Activated B cell treated with CpG ODN at 0.5 μM for 24 hours (primary cell): Measurements from ENCODE around the gene CCDC146. TPM values are rescaled to one million over a fixed set of nuclear protein-coding genes. Genes with fewer than 3 reads are reported as not detected.

Source experiments
- ATAC-seq: fragments of 200-7000 bp; cut with Tn5 transposase; one replicate; pipeline ENCODE4 v1.10.0; 2021; ENCODE audit warnings: low read depth, mild to moderate bottlenecking, moderate library complexity
- CTCF ChIA-PET: fragments of 350-600 bp; sonication (Branson Sonifier 250); formaldehyde crosslinking; loops from one replicate; lab custom pipeline; 2021; ENCODE audit warnings: antibody characterized with exemption; lab: Charles Lee
- POLR2A ChIA-PET: fragments of 350-600 bp; sonication (Branson Sonifier 250); formaldehyde crosslinking; loops from one replicate; lab custom pipeline; 2021; ENCODE audit warnings: antibody characterized with exemption; lab: Charles Lee
- DNase-seq: peaks from one replicate; pipeline ENCODE4 v3.0.0; 2022
- H3K27ac Mint-ChIP-seq: one replicate; pipeline ENCODE4 v1.8.0; 2020; ENCODE audit warnings: mixed read lengths
- H3K27me3 Mint-ChIP-seq: one replicate; pipeline ENCODE4 v1.8.0; 2021; ENCODE audit warnings: mixed read lengths
- H3K36me3 Mint-ChIP-seq: one replicate; pipeline ENCODE4 v1.8.0; 2021; ENCODE audit warnings: low read depth, mixed read lengths
- H3K4me1 Mint-ChIP-seq: one replicate; pipeline ENCODE4 v1.8.0; 2021; ENCODE audit warnings: mixed read lengths
- H3K4me3 Mint-ChIP-seq: one replicate; pipeline ENCODE4 v1.8.0; 2020; ENCODE audit warnings: mild to moderate bottlenecking, mixed read lengths
- H3K9me3 Mint-ChIP-seq: one replicate; pipeline ENCODE4 v1.8.0; 2020; ENCODE audit warnings: mixed read lengths
- intact Hi-C: fragments of 100-400 bp; cut with micrococcal nuclease; formaldehyde crosslinking; loops from one replicate; pipeline ENCODE4 v1.15.1; 2024
- total RNA-seq: library from RNA; stranded (reverse); gene quantifications from 2 replicates; pipeline ENCODE4 v1.2.3, GENCODE V29; 2022
- TF ChIP-seq, protein P1 (sequence below): fragments of 200-600 bp; IDR thresholded peaks from one replicate; pipeline ENCODE4 v1.8.0; 2022; ENCODE audit warnings: antibody characterized with exemption, mild to moderate bottlenecking

The CCDC146 gene
- total RNA-seq, 1 donor from 2014 or later: 3.5 TPM

- ATAC-seq: no peak
- Mint-ChIP-seq H3K27ac (no peak overlapping the region), H3K36me3 (peaks cover 4% of the 10 kb centered on the region), H3K9me3 (peaks cover 1% of the 10 kb centered on the region), H3K4me3 (no peak overlapping the region), H3K27me3 (no peaks in the 10 kb centered on the region), H3K4me1 (peaks cover 15% of the 10 kb centered on the region)
- intact Hi-C loops: no loop called here
- TF ChIP-seq, protein P1, sequence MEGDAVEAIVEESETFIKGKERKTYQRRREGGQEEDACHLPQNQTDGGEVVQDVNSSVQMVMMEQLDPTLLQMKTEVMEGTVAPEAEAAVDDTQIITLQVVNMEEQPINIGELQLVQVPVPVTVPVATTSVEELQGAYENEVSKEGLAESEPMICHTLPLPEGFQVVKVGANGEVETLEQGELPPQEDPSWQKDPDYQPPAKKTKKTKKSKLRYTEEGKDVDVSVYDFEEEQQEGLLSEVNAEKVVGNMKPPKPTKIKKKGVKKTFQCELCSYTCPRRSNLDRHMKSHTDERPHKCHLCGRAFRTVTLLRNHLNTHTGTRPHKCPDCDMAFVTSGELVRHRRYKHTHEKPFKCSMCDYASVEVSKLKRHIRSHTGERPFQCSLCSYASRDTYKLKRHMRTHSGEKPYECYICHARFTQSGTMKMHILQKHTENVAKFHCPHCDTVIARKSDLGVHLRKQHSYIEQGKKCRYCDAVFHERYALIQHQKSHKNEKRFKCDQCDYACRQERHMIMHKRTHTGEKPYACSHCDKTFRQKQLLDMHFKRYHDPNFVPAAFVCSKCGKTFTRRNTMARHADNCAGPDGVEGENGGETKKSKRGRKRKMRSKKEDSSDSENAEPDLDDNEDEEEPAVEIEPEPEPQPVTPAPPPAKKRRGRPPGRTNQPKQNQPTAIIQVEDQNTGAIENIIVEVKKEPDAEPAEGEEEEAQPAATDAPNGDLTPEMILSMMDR: no peak
- POLR2A ChIA-PET: interaction anchor here (0.6 kb wide), 1 partner anchor 12 kb away, joined by 9 read pairs; no protein-coding TSS in a partner anchor
- CTCF ChIA-PET: no interaction called here
- DNase-seq: no peak
These were observed 160.5 kb downstream of the CCDC146 start for GRCh38 chr7:77282897-77283296.

DNA sequence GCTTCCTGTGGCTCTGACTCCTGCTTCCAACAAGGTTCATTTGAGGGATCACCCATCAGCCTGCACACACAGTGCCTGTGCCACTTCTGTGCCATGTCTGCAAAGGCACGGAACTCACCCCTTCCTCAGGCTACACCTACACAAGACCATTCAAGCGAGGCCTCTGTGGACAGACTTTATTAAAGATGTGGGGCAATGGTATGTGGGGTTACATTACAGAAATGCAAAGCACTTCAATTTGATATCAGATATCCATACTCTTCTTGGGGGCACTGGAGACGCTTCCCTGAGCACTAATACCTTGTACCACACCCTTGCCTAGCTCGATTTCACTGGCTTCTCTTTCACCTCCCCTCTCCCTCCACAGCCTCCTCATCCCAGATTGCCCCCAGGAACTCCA is 161.6 kb downstream of the CCDC146 start:
- TF ChIP-seq, protein P1: no peak
- Mint-ChIP-seq H3K4me3 (no peak overlapping the region), H3K4me1 (peaks cover 26% of the 10 kb centered on the region), H3K27me3 (no peaks in the 10 kb centered on the region), H3K36me3 (peaks cover 2% of the 10 kb centered on the region), H3K9me3 (peaks cover 4% of the 10 kb centered on the region), H3K27ac (no peak overlapping the region)
- ChIA-PET CTCF (no interaction called here), POLR2A (no interaction called here)
- DNase-seq: no peak
- intact Hi-C loops: no loop called here
- no peak for ATAC-seq

GRCh38 chr7:77284616-77285015 is 162.2 kb downstream of the CCDC146 start:
- intact Hi-C loops: no loop called here
- Mint-ChIP-seq H3K9me3 (peaks cover 4% of the 10 kb centered on the region), H3K27me3 (no peaks in the 10 kb centered on the region), H3K4me1 (peaks cover 32% of the 10 kb centered on the region), H3K27ac (no peak overlapping the region), H3K4me3 (no peak overlapping the region), H3K36me3 (peaks cover 2% of the 10 kb centered on the region)
- ATAC-seq: no peak
- POLR2A ChIA-PET: no interaction called here
- DNase-seq: no peak
- TF ChIP-seq, protein P1: no peak
- CTCF ChIA-PET: no interaction called here

DNA sequence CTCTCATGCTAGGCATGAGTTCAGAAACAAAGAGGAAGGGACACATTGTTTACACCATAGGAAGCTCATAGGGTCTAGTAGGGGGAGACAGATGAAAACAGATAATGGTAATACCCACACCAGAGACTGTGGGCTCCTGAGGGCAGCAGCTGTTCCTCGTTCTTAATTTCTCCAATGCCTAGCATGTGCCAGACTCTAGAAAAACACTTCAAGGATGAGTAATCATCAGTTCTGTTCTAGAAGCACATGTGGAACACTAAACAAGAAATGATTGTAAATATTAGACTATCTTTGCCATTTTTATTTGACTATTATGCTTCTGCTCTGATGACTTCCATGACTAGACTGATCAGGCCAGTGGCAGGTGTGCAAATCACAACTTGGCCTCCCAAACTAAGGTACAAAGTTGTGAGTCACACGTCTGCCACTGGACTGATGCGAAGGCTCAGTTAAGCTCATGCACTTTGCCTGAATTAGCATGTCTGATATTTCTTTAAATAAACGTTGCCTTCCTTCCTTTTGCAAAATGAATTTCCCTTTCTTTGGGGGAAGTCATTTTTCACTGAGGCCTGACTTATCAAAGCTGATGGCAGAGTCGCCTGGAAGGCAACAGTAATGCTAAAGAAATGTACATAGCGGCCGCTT is 166.4 kb downstream of the CCDC146 start:
- ATAC-seq (no peak), DNase-seq (no peak)
- H3K27me3 Mint-ChIP-seq: no peaks in the 10 kb centered on the region
- H3K9me3 Mint-ChIP-seq: peaks cover 4% of the 10 kb centered on the region
- peaks cover 2% of the 10 kb centered on the region for H3K36me3 Mint-ChIP-seq
- TF ChIP-seq, protein P1: no peak
- H3K4me3 Mint-ChIP-seq: no peak overlapping the region
- no peak overlapping the region for H3K27ac Mint-ChIP-seq
- POLR2A ChIA-PET: interaction anchor here (0.6 kb wide), 1 partner anchor 43 kb away, joined by 6 read pairs; no protein-coding TSS in a partner anchor
- CTCF ChIA-PET: interaction anchor here (1.4 kb wide), 1 partner anchor 42 kb away, joined by 4 read pairs; no protein-coding TSS in a partner anchor
- intact Hi-C loops: no loop called here
- H3K4me1 Mint-ChIP-seq: peaks cover 19% of the 10 kb centered on the region

DNA sequence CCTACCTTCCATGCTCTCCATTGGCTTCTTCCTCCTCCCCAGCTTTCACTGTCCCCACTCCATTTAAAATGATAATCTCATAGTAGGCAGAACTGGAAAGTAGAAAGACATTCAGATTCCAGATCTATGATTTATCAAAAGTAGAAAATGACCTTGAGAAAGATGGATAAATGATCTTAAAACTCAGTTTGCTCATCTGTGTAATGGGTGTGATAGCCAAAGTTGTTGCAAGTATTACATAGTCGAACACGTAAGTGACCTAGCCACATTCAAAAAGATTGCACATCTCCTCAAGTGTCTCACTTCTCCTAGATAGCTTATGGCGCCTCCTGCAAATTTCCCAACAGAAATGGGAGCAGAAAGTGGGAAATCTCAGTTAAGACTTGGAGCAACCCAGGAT is 167.0 kb downstream of the CCDC146 start:
- Mint-ChIP-seq H3K27me3 (no peaks in the 10 kb centered on the region), H3K9me3 (peaks cover 4% of the 10 kb centered on the region), H3K27ac (no peak overlapping the region), H3K36me3 (peaks cover 2% of the 10 kb centered on the region), H3K4me3 (no peak overlapping the region), H3K4me1 (peaks cover 19% of the 10 kb centered on the region)
- ATAC-seq: no peak
- CTCF ChIA-PET: interaction anchor here (1.4 kb wide), 1 partner anchor 42 kb away, joined by 4 read pairs; no protein-coding TSS in a partner anchor
- TF ChIP-seq, protein P1: no peak
- POLR2A ChIA-PET: interaction anchor here (0.6 kb wide), 1 partner anchor 43 kb away, joined by 6 read pairs; no protein-coding TSS in a partner anchor
- DNase-seq: no peak
- intact Hi-C loops: no loop called here
